ENCODE results near the gene PRPH.

- TF ChIP-seq ZNF24 (IDR thresholded peaks at IDR 0.05) (no peak), NR2F1 (conservative IDR thresholded peaks at IDR 0.05) (no peak), TAF1 (IDR thresholded peaks at IDR 0.05; ENCODE audit: borderline replicate concordance, low read depth, low read length) (no peak), FOS (IDR thresholded peaks at IDR 0.05; ENCODE audit: borderline replicate concordance, extremely low read depth, insufficient read length) (no peak), POLR2AphosphoS2 (IDR thresholded peaks at IDR 0.05; ENCODE audit: low read depth, low read length) (no peak)
- TF ChIP-seq, protein P1, sequence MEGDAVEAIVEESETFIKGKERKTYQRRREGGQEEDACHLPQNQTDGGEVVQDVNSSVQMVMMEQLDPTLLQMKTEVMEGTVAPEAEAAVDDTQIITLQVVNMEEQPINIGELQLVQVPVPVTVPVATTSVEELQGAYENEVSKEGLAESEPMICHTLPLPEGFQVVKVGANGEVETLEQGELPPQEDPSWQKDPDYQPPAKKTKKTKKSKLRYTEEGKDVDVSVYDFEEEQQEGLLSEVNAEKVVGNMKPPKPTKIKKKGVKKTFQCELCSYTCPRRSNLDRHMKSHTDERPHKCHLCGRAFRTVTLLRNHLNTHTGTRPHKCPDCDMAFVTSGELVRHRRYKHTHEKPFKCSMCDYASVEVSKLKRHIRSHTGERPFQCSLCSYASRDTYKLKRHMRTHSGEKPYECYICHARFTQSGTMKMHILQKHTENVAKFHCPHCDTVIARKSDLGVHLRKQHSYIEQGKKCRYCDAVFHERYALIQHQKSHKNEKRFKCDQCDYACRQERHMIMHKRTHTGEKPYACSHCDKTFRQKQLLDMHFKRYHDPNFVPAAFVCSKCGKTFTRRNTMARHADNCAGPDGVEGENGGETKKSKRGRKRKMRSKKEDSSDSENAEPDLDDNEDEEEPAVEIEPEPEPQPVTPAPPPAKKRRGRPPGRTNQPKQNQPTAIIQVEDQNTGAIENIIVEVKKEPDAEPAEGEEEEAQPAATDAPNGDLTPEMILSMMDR (IDR thresholded peaks at IDR 0.05 in 2 of 3, conservative IDR thresholded peaks at IDR 0.05 in 1 of 3; ENCODE audit: control insufficient read depth in 2 of 3, extremely low read depth in 1 of 3, insufficient read depth in 1 of 3, low read depth in 3 of 3, low read length in 3 of 3) = no peak
Observed at GRCh38 chr12:49334681-49335080, 39.7 kb downstream of the PRPH start.
